GM19438 (cell line): Measurements from ENCODE around the gene AFF3.
"Not testable (repeated sequence)": the region's sequence is repeated elsewhere in the genome, so short reads cannot be mapped to it uniquely, and the experiment has no call there.

Experiments
- ATAC-seq: cut with Tn5 transposase; IDR thresholded peaks from one replicate; pipeline ENCODE4 v1.9.1; 2021; ENCODE audit warnings: low read depth; ENCODE audit not compliant: unreplicated experiment

Gene AFF3

GRCh38 chr2:99944019-99944418 lies 198.4 kb downstream of the AFF3 start:
- no peak for ATAC-seq

DNA sequence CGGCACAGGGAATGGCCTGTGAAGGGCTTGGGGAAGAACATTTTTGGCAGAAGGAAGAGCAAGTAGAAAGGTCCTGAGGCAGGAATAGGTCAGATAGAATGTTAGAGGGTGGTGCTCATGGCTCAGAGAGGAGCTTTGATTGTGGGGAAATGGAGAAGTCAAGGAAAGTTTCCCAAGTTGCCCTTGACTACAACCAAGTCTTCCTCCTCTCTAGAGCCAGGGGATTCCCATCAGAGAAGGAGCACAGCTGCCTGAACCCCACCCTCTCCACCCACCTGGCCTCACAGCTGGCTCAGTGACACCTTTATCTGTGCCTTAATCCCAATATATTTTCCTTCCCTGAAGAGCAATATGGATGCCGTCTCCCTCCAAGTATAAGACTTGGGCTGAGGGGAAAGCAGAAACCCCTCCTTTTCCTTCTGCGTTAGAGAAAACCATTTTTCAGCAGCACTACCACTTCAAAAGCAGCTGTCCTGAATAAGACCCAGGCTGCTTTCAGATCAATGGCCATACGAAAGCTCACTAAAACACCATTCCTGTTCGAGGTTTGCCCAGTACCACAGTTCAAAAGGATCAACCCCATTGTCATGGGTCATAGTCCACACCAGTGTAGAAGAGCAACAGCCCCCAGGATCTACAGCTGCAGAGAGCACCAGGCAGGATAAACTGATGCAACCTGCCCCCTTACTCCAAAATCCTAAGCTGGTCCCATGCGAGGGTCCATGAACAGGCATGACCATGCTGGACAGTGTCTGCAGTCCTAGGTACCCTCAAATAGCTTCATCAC lies 199.6 kb downstream of the AFF3 start:
- ATAC-seq = no peak

GRCh38 chr2:99940963-99941362 lies 201.4 kb downstream of the AFF3 start:
- ATAC-seq = no peak

GRCh38 chr2:99939135-99939534 lies 203.3 kb downstream of the AFF3 start:
- ATAC-seq = no peak

DNA sequence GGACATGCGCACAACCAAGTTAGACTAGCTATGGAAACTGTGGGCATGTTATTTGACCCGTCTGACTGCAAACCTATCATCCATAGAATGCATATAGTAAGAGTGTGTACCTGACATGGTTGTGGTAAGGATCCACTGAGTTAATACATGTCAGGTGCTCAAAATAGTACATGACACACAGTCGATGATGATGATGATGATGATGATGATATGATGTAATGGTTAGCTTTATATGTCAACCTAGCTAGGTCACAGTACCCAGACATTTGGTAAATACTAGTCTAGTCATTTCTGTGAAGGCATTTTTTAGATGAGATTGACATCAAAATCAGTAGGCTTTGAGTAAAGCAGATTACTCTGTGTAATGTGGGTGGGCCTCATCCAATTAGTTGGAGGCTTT lies 204.1 kb downstream of the AFF3 start:
- ATAC-seq = no peak

- no peak for ATAC-seq
Measured at GRCh38 chr2:99936065-99936464, 206.3 kb downstream of the AFF3 start.

- no peak for ATAC-seq
Measured at GRCh38 chr2:99935662-99936061, 206.7 kb downstream of the AFF3 start.

DNA sequence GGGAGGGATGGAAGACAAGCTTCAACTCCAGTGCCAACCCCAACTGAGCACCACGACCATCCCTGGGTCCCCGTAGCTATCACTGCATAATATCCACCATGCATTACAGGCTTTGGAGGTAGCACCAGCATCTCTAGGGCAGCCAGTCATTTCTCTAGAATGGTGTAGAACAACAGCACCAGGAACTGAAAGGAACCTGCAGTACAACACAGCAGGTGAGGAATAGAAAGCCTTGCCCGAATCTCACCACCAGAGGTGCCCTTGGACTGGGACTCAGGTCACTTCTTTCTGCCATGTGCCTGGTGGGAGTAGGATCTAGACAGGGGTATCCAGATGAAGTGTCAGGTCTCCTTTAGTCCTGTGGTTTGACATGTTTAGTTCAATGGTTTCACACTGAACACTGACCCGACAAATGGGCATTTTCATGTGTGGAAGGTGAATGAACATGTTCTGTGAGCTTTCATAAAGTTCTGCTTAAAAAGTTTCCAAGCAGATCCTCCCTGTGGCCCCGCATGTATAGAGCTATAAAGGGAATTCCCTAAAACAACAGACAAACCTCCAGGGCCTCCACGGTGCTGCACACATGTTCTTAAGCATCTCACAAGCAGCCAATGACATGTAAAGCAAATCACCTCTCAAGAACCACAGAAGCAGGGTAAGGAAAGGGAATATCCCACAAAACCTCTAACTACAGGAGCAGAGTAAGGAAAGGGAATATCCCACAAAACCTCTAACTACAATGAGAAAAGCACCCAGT lies 208.3 kb downstream of the AFF3 start:
- ATAC-seq = no peak

GRCh38 chr2:99933491-99933890 lies 208.9 kb downstream of the AFF3 start:
- ATAC-seq = not testable (repeated sequence)

- no peak for ATAC-seq
Measured at GRCh38 chr2:99928470-99929053, 213.8 kb downstream of the AFF3 start.

DNA sequence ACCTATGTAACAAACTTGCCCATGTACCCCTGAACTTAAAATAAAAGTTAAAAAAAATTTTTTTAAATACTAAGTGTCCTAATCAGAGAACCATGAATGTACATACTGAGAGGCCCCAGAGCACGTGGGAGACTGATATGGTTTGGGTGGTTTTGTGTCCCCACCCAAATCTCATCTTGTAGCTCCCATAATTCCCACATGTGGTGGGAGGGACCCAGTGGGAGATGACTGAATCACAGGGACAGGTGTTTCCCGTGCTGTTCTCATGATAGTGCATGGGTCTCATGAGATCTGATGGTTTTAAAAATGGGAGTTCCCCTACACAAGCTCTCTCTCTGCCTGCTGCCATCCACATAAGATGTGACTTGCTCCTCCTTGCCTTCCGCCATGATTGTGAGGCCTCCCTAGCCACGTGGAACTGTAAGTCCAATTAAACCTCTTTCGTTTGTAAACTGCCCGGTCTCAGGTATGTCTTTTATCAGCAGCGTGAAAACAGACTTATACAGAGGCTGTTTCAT lies 214.6 kb downstream of the AFF3 start:
- ATAC-seq = not testable (repeated sequence)

GRCh38 chr2:99926986-99927385 lies 215.4 kb downstream of the AFF3 start:
- no peak for ATAC-seq

DNA sequence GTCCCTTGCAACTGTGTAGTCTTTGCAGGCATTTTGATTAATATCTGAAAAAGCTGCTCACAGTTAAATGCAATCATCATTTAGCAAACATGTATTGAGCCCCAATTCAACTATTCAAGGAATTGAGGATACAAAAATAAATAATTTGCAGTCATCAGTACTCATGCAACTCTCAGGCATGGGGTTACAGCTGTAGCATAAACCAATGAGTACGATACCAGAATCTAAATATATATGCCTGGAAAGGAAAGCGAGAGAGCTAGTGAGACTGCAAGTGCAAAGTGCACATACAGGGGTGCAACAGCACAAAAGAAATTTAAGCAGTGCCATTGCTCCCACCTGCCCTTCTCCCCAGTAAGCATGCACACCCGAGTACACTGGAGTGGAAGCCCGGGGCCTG lies 216.4 kb downstream of the AFF3 start:
- no peak for ATAC-seq

DNA sequence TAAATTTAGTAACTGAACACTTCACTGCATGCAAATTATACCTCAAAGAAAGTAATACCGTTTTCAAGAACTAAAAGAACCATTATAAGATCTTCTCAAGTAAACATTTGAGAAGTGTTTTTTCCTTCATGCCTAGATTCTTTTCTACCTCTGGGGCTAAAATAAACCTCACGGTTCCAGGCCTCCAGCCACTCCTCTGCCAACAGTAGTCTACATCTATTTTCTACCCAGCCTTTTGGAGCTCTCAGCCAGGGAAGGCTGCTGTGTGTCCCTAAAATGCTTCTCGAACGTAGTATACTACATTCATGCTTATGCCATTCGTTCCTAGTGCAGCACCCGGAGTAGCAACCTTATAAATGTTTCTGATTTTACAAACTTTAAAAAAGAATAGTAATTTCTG lies 219.7 kb downstream of the AFF3 start:
- no peak for ATAC-seq

DNA sequence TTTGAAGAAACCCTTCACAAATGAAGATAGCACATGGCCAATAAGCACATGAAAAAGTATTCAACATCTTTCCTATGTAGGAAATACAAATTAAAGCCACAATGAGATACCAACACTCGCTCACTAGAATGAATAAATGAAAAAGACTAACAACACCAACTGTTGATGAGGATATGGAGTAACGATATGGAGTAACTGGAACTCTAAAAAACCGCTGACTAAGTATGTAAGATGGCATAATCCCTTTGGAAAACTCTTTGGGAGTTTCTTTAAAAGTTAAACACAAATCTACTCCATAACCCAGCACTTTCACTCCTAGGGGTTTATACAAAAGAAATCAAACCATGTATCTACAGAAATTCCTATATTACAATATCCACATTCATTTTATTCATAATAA lies 220.5 kb downstream of the AFF3 start:
- no peak for ATAC-seq

GRCh38 chr2:99918389-99918788 lies 224.0 kb downstream of the AFF3 start:
- ATAC-seq = no peak

DNA sequence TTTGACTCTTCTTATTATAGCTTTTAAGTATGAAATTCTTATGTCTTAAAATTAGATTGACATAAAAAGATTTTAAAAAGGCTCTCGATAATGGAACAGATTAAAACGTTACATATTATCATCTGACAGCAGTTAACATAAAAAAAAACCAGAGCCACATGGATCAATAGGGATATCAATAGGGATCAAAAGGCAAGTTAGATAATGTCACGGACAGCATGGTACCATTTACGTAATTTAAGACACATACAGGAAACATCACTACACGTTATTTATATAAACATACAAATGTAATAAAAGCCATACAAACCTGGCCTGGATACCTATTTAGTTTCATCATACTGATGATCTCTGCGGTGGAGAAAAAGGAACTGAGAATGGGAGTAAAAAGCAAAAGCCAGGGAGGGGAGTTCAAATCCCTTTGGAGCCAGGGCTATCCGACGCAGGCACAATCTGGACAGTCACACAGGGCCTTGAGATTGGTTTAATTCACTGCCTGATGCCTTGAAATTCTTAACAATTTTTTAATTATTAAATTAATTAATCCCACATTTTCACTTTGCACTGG lies 227.2 kb downstream of the AFF3 start:
- ATAC-seq = no peak

GRCh38 chr2:99911736-99912135 lies 230.7 kb downstream of the AFF3 start:
- no peak for ATAC-seq

DNA sequence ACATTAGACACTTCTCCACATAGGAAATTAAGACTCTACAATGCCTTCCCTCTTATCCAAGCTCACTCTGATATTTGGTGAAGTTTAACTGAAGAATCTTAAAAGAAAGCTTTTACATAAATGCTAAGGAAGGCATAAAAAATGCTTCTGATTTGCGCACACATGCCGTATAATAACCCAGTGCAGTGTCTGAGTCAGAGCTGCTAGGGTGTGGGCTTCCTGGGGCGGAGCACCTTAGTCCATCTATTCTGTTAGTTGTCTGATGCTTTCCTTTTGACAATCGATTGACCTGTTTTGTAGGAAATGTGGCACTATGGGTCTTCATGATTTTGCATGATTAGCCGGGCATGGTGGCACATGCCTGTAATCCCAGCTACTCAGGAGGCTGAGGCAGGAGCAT lies 231.5 kb downstream of the AFF3 start:
- ATAC-seq = no peak

GRCh38 chr2:99905636-99906035 lies 236.8 kb downstream of the AFF3 start:
- ATAC-seq = no peak

- no peak for ATAC-seq
Measured at GRCh38 chr2:99905025-99905424, 237.4 kb downstream of the AFF3 start.
